ENCODE data around the gene NRIP1.

Gene NRIP1

GRCh38 chr21:15090390-15090789 is 25.6 kb upstream of the NRIP1 start:
- DNase-seq (ENCODE audit: low read depth): no peak
- Histone ChIP-seq H3K36me3 (ENCODE audit: control insufficient read depth, insufficient read depth, low read length, severe bottlenecking) (no peaks in the 10 kb centered on the region), H3K4me1 (ENCODE audit: control insufficient read depth, insufficient read depth, low read length) (no peaks in the 10 kb centered on the region), H3K9me3 (ENCODE audit: control insufficient read depth, low read length) (no peaks in the 10 kb centered on the region), H3K9ac (ENCODE audit: low read length) (no peak overlapping the region), H3K27me3 (replicated peaks; ENCODE audit: control insufficient read depth, insufficient read depth, low read length) (no peaks in the 10 kb centered on the region), H3K4me3 (ENCODE audit: low read length) (no peak overlapping the region)

DNA sequence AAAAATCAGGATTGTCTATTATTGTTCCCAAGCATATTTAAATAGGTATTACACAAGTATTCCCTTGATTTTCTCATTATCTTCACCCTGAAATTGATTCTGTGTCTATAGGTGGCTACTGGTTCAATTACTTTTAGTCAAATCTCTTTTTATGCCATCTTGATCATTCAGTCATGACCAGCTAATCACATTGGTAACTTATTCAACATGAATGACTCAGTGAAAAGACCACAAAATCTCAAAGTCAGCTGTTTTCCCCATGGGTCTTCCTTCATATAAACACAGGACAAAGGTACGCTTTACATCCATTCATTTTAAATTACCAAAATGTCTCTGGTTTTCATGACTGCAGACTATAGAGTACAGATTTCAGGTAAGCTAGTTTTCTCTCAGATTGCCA is 23.7 kb upstream of the NRIP1 start:
- Histone ChIP-seq H3K4me3 (ENCODE audit: low read length) (no peak overlapping the region), H3K36me3 (ENCODE audit: control insufficient read depth, insufficient read depth, low read length, severe bottlenecking) (no peaks in the 10 kb centered on the region), H3K27me3 (replicated peaks; ENCODE audit: control insufficient read depth, insufficient read depth, low read length) (no peaks in the 10 kb centered on the region), H3K4me1 (ENCODE audit: control insufficient read depth, insufficient read depth, low read length) (no peaks in the 10 kb centered on the region), H3K9ac (ENCODE audit: low read length) (no peak overlapping the region), H3K9me3 (ENCODE audit: control insufficient read depth, low read length) (no peaks in the 10 kb centered on the region)
- DNase-seq (ENCODE audit: low read depth): no peak

DNA sequence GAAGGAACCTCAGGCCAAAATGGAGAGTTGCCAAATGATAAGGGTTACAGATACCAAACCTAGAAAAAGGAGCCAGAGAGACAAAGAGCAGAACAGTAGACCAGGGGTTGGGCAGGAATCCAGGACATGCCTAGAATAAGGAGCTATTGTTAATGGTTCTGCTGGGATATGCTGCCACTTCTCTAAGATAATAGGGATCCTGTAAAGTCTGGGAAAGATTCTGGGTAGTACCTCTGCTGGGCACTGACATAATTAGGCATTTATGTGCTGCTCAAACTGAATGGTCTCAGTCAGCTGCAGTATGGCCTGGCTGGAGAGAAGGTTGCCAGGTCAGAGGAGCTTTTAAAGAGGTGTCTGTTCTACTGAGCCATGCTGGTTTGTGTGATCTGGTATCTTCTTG is 19.9 kb upstream of the NRIP1 start:
- H3K9ac ChIP-seq (ENCODE audit: low read length): no peak overlapping the region
- H3K4me3 ChIP-seq (ENCODE audit: low read length): no peak overlapping the region
- no peaks in the 10 kb centered on the region for H3K9me3 ChIP-seq (ENCODE audit: control insufficient read depth, low read length)
- no peak for DNase-seq (ENCODE audit: low read depth)
- no peaks in the 10 kb centered on the region for H3K27me3 ChIP-seq (replicated peaks; ENCODE audit: control insufficient read depth, insufficient read depth, low read length)
- H3K36me3 ChIP-seq (ENCODE audit: control insufficient read depth, insufficient read depth, low read length, severe bottlenecking): no peaks in the 10 kb centered on the region
- no peaks in the 10 kb centered on the region for H3K4me1 ChIP-seq (ENCODE audit: control insufficient read depth, insufficient read depth, low read length)

- no peaks in the 10 kb centered on the region for H3K9me3 ChIP-seq (ENCODE audit: control insufficient read depth, low read length)
Observed at GRCh38 chr21:15080526-15080925, 15.7 kb upstream of the NRIP1 start.

DNA sequence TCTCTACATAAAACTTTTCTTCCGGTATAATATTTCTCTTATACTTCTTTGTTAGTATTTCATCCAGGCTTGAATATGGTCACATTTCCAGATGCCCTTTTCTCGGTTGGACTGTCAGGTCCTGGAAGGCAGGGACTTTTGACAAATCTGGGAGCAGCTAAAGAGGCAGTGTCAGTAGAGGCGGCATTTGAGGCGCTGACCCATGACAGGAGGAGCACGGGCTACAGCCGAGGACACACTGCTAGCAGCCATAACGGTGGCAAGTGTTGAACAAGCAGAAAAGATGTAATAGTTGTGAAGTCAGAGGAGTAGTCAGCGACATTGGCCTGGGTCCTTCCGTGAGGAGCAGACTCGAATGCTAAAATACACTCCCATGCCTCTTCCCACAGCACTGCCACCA is 14.5 kb upstream of the NRIP1 start:
- DNase-seq (ENCODE audit: low read depth): no peak
- H3K4me3 ChIP-seq (ENCODE audit: low read length): no peak overlapping the region
- no peaks in the 10 kb centered on the region for H3K9me3 ChIP-seq (ENCODE audit: control insufficient read depth, low read length)
- peaks cover 7% of the 10 kb centered on the region for H3K4me1 ChIP-seq (ENCODE audit: control insufficient read depth, insufficient read depth, low read length)
- H3K9ac ChIP-seq (ENCODE audit: low read length): no peak overlapping the region
- H3K36me3 ChIP-seq (ENCODE audit: control insufficient read depth, insufficient read depth, low read length, severe bottlenecking): no peaks in the 10 kb centered on the region
- H3K27me3 ChIP-seq (replicated peaks; ENCODE audit: control insufficient read depth, insufficient read depth, low read length): no peaks in the 10 kb centered on the region

More at GRCh38 chr21:15080526-15080925, 15.7 kb upstream of the NRIP1 start:
- no peak overlapping the region for H3K9ac ChIP-seq (ENCODE audit: low read length)
- no peaks in the 10 kb centered on the region for H3K27me3 ChIP-seq (replicated peaks; ENCODE audit: control insufficient read depth, insufficient read depth, low read length)
- H3K4me1 ChIP-seq (ENCODE audit: control insufficient read depth, insufficient read depth, low read length): peaks cover 7% of the 10 kb centered on the region
- DNase-seq (ENCODE audit: low read depth): no peak
- H3K4me3 ChIP-seq (ENCODE audit: low read length): no peak overlapping the region
- no peaks in the 10 kb centered on the region for H3K36me3 ChIP-seq (ENCODE audit: control insufficient read depth, insufficient read depth, low read length, severe bottlenecking)

GRCh38 chr21:15078180-15078579 is 13.4 kb upstream of the NRIP1 start:
- no peak overlapping the region for H3K4me3 ChIP-seq (ENCODE audit: low read length)
- peaks cover 7% of the 10 kb centered on the region for H3K4me1 ChIP-seq (ENCODE audit: control insufficient read depth, insufficient read depth, low read length)
- DNase-seq (ENCODE audit: low read depth): no peak
- no peaks in the 10 kb centered on the region for H3K9me3 ChIP-seq (ENCODE audit: control insufficient read depth, low read length)
- H3K27me3 ChIP-seq (replicated peaks; ENCODE audit: control insufficient read depth, insufficient read depth, low read length): no peaks in the 10 kb centered on the region
- H3K9ac ChIP-seq (ENCODE audit: low read length): no peak overlapping the region
- H3K36me3 ChIP-seq (ENCODE audit: control insufficient read depth, insufficient read depth, low read length, severe bottlenecking): no peaks in the 10 kb centered on the region

GRCh38 chr21:15077529-15078145 is 12.8 kb upstream of the NRIP1 start:
- Histone ChIP-seq H3K4me3 (ENCODE audit: low read length) (no peak overlapping the region), H3K27me3 (replicated peaks; ENCODE audit: control insufficient read depth, insufficient read depth, low read length) (no peaks in the 10 kb centered on the region), H3K9me3 (ENCODE audit: control insufficient read depth, low read length) (no peaks in the 10 kb centered on the region), H3K36me3 (ENCODE audit: control insufficient read depth, insufficient read depth, low read length, severe bottlenecking) (no peaks in the 10 kb centered on the region), H3K4me1 (ENCODE audit: control insufficient read depth, insufficient read depth, low read length) (peaks cover 7% of the 10 kb centered on the region), H3K9ac (ENCODE audit: low read length) (no peak overlapping the region)
- no peak for DNase-seq (ENCODE audit: low read depth)

- no peak for DNase-seq (ENCODE audit: low read depth)
- Histone ChIP-seq H3K9ac (ENCODE audit: low read length) (no peak overlapping the region), H3K27me3 (replicated peaks; ENCODE audit: control insufficient read depth, insufficient read depth, low read length) (no peaks in the 10 kb centered on the region), H3K36me3 (ENCODE audit: control insufficient read depth, insufficient read depth, low read length, severe bottlenecking) (no peaks in the 10 kb centered on the region), H3K4me3 (ENCODE audit: low read length) (no peak overlapping the region), H3K4me1 (ENCODE audit: control insufficient read depth, insufficient read depth, low read length) (peaks cover 7% of the 10 kb centered on the region), H3K9me3 (ENCODE audit: control insufficient read depth, low read length) (no peaks in the 10 kb centered on the region)
Observed at GRCh38 chr21:15076730-15077129, 11.9 kb upstream of the NRIP1 start.

DNA sequence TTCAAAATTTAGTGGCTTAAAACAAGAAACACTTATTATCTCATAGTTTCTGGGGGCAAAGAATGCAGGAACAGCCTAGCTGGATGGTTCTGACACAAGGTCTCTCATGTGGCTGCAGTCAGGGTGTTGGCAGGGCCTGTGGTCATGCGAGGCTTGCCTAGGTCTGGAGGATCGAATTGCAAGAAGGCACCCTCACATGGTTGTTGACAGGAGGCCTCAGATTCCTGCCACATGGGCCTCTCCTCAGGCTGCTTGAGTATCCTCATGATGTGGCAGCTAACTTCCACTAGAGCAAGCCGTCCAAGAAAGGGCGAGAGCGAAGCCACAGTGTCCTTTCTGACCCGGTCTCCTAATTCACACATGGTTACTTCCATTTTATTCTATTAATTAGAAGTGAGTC is 6.2 kb upstream of the NRIP1 start:
- DNase-seq (ENCODE audit: low read depth): no peak
- peaks cover 4% of the 10 kb centered on the region for H3K4me1 ChIP-seq (ENCODE audit: control insufficient read depth, insufficient read depth, low read length)
- no peaks in the 10 kb centered on the region for H3K27me3 ChIP-seq (replicated peaks; ENCODE audit: control insufficient read depth, insufficient read depth, low read length)
- no peak overlapping the region for H3K9ac ChIP-seq (ENCODE audit: low read length)
- no peaks in the 10 kb centered on the region for H3K36me3 ChIP-seq (ENCODE audit: control insufficient read depth, insufficient read depth, low read length, severe bottlenecking)
- no peaks in the 10 kb centered on the region for H3K9me3 ChIP-seq (ENCODE audit: control insufficient read depth, low read length)
- no peak overlapping the region for H3K4me3 ChIP-seq (ENCODE audit: low read length)

DNA sequence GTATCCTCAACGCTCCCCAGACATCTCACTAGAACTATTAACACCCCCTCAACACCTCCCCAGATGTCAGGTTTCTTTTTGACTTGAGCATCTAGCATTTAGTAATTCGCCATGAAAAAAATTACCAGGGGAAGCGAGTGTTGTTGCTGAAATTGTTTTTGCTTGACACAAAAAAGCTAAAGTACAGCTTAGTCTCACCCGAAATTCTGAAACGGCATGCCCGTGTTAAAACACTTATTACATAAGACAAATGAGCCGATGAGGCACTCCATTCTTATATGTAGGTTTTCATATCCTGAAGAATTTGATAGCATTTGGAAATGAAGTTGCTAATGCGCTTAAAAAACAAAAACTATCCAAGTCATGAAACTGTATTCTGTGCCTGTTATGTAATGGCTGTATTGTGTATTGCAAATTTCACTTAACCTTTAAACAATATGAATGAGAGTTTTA is 1.3 kb upstream of the NRIP1 start:
- Histone ChIP-seq H3K9ac (ENCODE audit: low read length) (peak overlapping the region; percentile 91), H3K4me1 (ENCODE audit: control insufficient read depth, insufficient read depth, low read length) (peaks cover 15% of the 10 kb centered on the region), H3K36me3 (ENCODE audit: control insufficient read depth, insufficient read depth, low read length, severe bottlenecking) (no peaks in the 10 kb centered on the region), H3K27me3 (replicated peaks; ENCODE audit: control insufficient read depth, insufficient read depth, low read length) (no peaks in the 10 kb centered on the region), H3K9me3 (ENCODE audit: control insufficient read depth, low read length) (no peaks in the 10 kb centered on the region), H3K4me3 (ENCODE audit: low read length) (peak overlapping the region; percentile 89)
- DNase-seq (ENCODE audit: low read depth): peak; percentile 56

DNA sequence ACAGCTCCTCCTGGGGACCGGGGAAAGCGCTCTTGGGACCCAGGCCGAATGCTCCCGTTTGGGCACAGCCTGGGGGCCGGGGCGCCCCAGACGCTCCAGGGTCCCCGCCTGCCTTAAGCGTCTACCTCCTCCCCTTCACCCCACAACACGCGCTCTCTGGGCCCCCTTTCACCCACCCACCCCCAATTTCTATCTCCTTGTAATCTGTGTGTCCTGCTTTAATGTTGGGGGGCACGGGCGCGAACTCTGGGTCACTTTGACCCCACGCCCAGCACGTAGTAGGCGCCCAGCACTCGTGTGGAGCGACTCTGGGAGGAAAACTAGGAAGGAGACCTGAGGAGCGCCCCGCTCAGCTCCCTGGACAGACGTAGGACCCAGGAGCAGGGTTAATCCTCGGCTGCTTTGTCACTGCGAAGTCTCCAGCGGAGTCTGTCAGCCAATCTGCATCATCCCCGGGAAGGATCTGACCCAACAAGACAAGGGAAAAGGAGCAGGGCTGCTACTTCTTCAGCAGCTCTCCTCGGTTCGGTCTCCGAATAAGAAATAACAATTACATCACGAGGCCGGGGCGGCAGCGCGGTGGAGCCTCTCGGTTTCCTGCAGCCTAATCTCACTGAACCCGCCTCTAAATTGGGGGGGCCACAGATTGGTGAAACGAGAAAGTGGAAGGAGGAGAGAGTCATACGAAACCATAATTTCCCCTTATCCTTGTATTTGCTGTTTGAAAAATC is 757 bp upstream of the NRIP1 start:
- peak overlapping the region; percentile 91 for H3K9ac ChIP-seq (ENCODE audit: low read length)
- no peaks in the 10 kb centered on the region for H3K9me3 ChIP-seq (ENCODE audit: control insufficient read depth, low read length)
- peak; percentile 89 for DNase-seq (ENCODE audit: low read depth)

More for the DNA sequence above, 757 bp upstream of the NRIP1 start:
- H3K36me3 ChIP-seq (ENCODE audit: control insufficient read depth, insufficient read depth, low read length, severe bottlenecking): no peaks in the 10 kb centered on the region
- H3K4me3 ChIP-seq (ENCODE audit: low read length): peak overlapping the region; percentile 89
- H3K4me1 ChIP-seq (ENCODE audit: control insufficient read depth, insufficient read depth, low read length): peaks cover 21% of the 10 kb centered on the region
- no peaks in the 10 kb centered on the region for H3K27me3 ChIP-seq (replicated peaks; ENCODE audit: control insufficient read depth, insufficient read depth, low read length)

Data from adipocyte (in vitro differentiated cells).